HG02852 (cell line): ENCODE results near the gene PIGZ.
A peak's percentile ranks its signal among the peaks of the same experiment; 100 is the strongest.

ENCODE experiments used
- ATAC-seq: cut with Tn5 transposase; IDR thresholded peaks from one replicate; pipeline ENCODE4 v1.9.1; 2021; ENCODE audit warnings: mild to moderate bottlenecking, moderate library complexity; ENCODE audit not compliant: unreplicated experiment

The PIGZ gene

GRCh38 chr3:196968233-196969133 is at the start of gene PIGZ:
PIGZ (minus strand) TSS chr3:196968833; CDS start chr3:196952031, 16,802 bp downstream.
- peak; percentile 63 for ATAC-seq

- ATAC-seq: no peak
Observed at GRCh38 chr3:197017003-197017402, 48.4 kb upstream of the PIGZ start.

GRCh38 chr3:197015790-197016736 is 47.4 kb upstream of the PIGZ start:
- ATAC-seq: no peak

- ATAC-seq: no peak
Observed at GRCh38 chr3:197014942-197015575, 46.4 kb upstream of the PIGZ start.

GRCh38 chr3:197014024-197014423 is 45.4 kb upstream of the PIGZ start:
- no peak for ATAC-seq

GRCh38 chr3:197012540-197012883 is 43.9 kb upstream of the PIGZ start:
- ATAC-seq: no peak

- no peak for ATAC-seq
Observed at GRCh38 chr3:197011780-197012539, 43.3 kb upstream of the PIGZ start.

GRCh38 chr3:197010556-197011351 is 42.1 kb upstream of the PIGZ start:
- no peak for ATAC-seq

- ATAC-seq: no peak
Observed at GRCh38 chr3:197009532-197010019, 40.9 kb upstream of the PIGZ start.

GRCh38 chr3:197008436-197009209 is 40.0 kb upstream of the PIGZ start:
- no peak for ATAC-seq

- ATAC-seq: no peak
Observed at GRCh38 chr3:197007953-197008352, 39.3 kb upstream of the PIGZ start.

GRCh38 chr3:197007296-197007940 is 38.8 kb upstream of the PIGZ start:
- ATAC-seq: no peak

GRCh38 chr3:197006860-197007259 is 38.2 kb upstream of the PIGZ start:
- ATAC-seq: no peak

- no peak for ATAC-seq
Observed at GRCh38 chr3:197006446-197006845, 37.8 kb upstream of the PIGZ start.

- ATAC-seq: peak; percentile 20
Observed at GRCh38 chr3:197003461-197004385, 35.1 kb upstream of the PIGZ start.

GRCh38 chr3:197002701-197003454 is 34.2 kb upstream of the PIGZ start:
- ATAC-seq: peak; percentile 70
